ENCODE data around the gene ZIC4. TPM values are rescaled to one million over a fixed set of nuclear protein-coding genes. Genes with fewer than 3 reads are reported as not detected.

Gene ZIC4
- total RNA-seq, 2 donors from 2014 or later = not detected

GRCh38 chr3:147410526-147411237 is 4.3 kb upstream of the ZIC4 start:
- H3K27me3 ChIP-seq = peaks cover 69 to 90% of the 10 kb centered on the region in 2 donors
- no peak overlapping the region for H3K27ac ChIP-seq
- no peak for TF ChIP-seq CTCF (IDR thresholded peaks at IDR 0.05)
- H3K36me3 ChIP-seq = no peaks in the 10 kb centered on the region
- H3K9me3 ChIP-seq = peaks cover 0 to 26% of the 10 kb centered on the region in 2 donors
- peaks cover 0 to 42% of the 10 kb centered on the region in 2 donors for H3K4me1 ChIP-seq
- no peak for DNase-seq (ENCODE audit: low spot score)
- peak overlapping the region in 1 of 2 donors; percentile 31 for H3K4me3 ChIP-seq

DNA sequence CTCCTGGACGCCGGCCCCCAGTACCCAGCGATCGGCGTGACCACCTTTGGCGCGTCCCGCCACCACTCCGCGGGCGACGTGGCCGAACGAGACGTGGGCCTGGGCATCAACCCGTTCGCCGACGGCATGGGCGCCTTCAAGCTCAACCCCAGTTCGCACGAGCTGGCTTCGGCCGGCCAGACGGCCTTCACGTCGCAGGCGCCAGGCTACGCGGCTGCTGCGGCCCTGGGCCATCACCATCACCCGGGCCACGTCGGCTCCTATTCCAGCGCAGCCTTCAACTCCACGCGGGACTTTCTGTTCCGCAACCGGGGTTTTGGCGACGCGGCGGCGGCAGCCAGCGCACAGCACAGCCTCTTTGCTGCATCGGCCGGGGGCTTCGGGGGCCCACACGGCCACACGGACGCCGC is 3.8 kb upstream of the ZIC4 start:
- Histone ChIP-seq H3K27me3 (peaks cover 70 to 90% of the 10 kb centered on the region in 2 donors), H3K4me1 (peaks cover 0 to 42% of the 10 kb centered on the region in 2 donors), H3K27ac (no peak overlapping the region), H3K4me3 (peak overlapping the region in 1 of 2 donors; percentile 31), H3K9me3 (peaks cover 0 to 21% of the 10 kb centered on the region in 2 donors), H3K36me3 (no peaks in the 10 kb centered on the region)
- DNase-seq (ENCODE audit: low spot score) = no peak
- TF ChIP-seq CTCF (IDR thresholded peaks at IDR 0.05) = no peak

GRCh38 chr3:147409143-147410115 is 3.1 kb upstream of the ZIC4 start, which contains the start of gene ZIC1:
Gene ZIC1, plus strand, starts transcription at chr3:147409365. Its CDS starts 748 bp downstream, at chr3:147410113.
- no peak within 1 kb of the TSS for H3K27ac ChIP-seq
- DNase-seq (ENCODE audit: low spot score) = no peak
- H3K27me3 ChIP-seq = peaks cover 67 to 91% of the 10 kb centered on the region in 2 donors
- H3K9me3 ChIP-seq = peaks cover 0 to 14% of the 10 kb centered on the region in 2 donors
- H3K36me3 ChIP-seq = no peaks in the 10 kb centered on the region
- peak within 1 kb of the TSS in 1 of 2 donors; percentile 31 for H3K4me3 ChIP-seq
- peaks cover 0 to 42% of the 10 kb centered on the region in 2 donors for H3K4me1 ChIP-seq
- TF ChIP-seq CTCF (IDR thresholded peaks at IDR 0.05) = no peak

DNA sequence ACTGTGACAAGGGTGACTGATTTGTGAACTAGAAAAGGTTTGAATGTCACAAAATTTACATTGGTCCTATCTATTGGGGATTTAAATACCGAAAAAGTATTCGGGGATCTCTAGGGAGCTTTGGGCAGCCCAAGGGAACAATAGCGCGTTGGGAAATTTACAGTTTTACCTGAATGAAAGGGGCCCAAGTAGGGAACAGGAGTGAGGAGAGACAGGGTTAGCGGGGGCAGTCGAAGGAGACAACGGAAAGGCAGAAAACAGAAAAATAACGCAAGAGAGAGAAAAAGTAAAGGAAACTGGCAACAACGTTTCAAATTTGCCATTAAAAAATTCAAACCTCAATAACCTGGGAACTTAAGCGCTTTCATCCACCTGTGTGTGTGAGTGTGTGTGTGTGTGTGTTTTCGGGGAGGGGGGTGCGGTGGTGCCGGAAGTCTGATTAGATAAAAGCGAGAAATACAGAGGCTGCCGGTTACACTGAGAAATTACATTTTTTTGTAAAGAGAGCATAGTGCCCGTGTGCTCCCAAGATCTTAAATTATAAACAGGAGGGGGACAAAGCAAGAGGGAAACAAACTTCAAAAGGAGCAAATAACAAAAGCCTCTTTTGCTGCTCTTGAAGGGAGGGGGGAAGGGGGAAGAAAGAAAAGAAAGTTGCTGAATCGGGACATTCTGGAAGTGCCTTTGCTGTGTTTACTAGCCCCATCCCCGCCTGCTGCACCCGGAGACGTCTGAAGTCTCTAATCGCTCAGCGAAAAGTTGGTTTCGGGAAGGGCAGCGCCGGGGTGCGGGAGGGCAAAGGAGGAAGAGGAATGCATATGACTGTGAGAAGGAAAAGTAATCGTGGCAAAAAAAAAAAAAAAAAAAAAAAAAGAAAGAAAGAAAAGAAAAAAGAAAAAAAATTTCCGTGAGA is 2.1 kb upstream of the ZIC4 start:
- Histone ChIP-seq H3K4me3 (no peak overlapping the region), H3K36me3 (no peaks in the 10 kb centered on the region), H3K27me3 (peaks cover 64 to 82% of the 10 kb centered on the region in 2 donors), H3K27ac (no peak overlapping the region), H3K9me3 (peaks cover 0 to 9% of the 10 kb centered on the region in 2 donors), H3K4me1 (peaks cover 0 to 39% of the 10 kb centered on the region in 2 donors)
- TF ChIP-seq CTCF (IDR thresholded peaks at IDR 0.05) = no peak
- no peak for DNase-seq (ENCODE audit: low spot score)

All from right atrium auricular region (tissue), 2 donors.